ENCODE results near the gene DIPK2B. TPM values are rescaled to one million over a fixed set of nuclear protein-coding genes. Genes with fewer than 3 reads are reported as not detected.

Gene DIPK2B
- total and polyA plus RNA-seq, 7 donors: 0.69 to 12.7 (median 4.5) TPM

DNA sequence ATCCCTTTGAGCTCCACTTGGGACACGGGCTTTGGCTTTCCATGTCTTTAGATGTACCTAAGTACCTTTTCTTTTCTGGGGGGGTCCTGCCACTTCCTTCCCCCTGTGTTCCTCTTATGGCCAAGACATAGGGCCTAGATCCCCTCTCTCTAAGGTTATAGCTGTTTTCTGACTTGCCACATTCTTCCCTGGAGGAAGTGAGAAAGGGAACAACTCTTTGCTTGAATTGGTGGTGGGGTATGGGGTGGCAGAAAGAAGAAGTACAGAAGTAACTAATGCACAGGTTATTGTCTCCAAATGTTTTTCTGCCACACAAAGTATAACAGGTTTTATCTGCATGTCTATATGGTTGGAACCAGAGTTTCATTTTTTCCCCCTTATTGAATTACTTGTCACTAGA, 29.7 kb upstream of the DIPK2B start:
- TF ChIP-seq, protein P1, sequence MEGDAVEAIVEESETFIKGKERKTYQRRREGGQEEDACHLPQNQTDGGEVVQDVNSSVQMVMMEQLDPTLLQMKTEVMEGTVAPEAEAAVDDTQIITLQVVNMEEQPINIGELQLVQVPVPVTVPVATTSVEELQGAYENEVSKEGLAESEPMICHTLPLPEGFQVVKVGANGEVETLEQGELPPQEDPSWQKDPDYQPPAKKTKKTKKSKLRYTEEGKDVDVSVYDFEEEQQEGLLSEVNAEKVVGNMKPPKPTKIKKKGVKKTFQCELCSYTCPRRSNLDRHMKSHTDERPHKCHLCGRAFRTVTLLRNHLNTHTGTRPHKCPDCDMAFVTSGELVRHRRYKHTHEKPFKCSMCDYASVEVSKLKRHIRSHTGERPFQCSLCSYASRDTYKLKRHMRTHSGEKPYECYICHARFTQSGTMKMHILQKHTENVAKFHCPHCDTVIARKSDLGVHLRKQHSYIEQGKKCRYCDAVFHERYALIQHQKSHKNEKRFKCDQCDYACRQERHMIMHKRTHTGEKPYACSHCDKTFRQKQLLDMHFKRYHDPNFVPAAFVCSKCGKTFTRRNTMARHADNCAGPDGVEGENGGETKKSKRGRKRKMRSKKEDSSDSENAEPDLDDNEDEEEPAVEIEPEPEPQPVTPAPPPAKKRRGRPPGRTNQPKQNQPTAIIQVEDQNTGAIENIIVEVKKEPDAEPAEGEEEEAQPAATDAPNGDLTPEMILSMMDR (IDR thresholded peaks at IDR 0.05): no peak
- TF ChIP-seq EP300 (IDR thresholded peaks at IDR 0.05): no peak
- Histone ChIP-seq H3K27ac (no peak overlapping the region), H3K9me3 (no peaks in the 10 kb centered on the region), H3K4me3 (no peak overlapping the region), H3K36me3 (no peaks in the 10 kb centered on the region), H3K4me1 (no peaks in the 10 kb centered on the region), H3K27me3 (no peaks in the 10 kb centered on the region)
- no peak for DNase-seq
- 58 to 90% methylated on average over 1 of the region's 1 CpG for WGBS, 2 donors
- intact Hi-C loops (cut with DNase I): no loop called here

DNA sequence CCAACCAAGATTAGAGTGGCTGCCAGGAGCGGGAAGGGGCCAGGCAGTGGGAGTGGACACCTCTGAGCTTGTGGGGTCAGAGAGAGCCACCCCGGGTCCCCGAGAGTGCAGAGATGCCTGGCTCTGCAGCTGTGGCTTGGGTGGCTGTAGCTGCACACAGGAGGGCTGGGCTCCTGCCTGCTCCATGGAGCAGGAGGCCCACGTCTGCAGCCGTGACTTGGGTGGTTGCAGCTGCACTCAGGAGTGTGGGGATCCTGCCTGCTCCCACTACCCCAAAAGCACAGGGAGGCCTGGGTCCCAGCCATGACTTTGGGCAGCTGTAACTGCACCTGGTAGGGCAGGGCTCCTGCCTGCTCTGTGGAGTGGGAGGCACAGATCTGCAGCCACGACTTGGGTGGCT, 28.7 kb upstream of the DIPK2B start:
- Histone ChIP-seq H3K9me3 (no peaks in the 10 kb centered on the region), H3K27me3 (no peaks in the 10 kb centered on the region), H3K27ac (no peak overlapping the region), H3K36me3 (no peaks in the 10 kb centered on the region), H3K4me1 (no peaks in the 10 kb centered on the region), H3K4me3 (no peak overlapping the region)
- no peak for DNase-seq
- TF ChIP-seq POLR2AphosphoS5 (IDR thresholded peaks at IDR 0.05): no peak
- no peak for TF ChIP-seq POLR2A (IDR thresholded peaks at IDR 0.05)
- TF ChIP-seq, protein P1 (IDR thresholded peaks at IDR 0.05): no peak
- TF ChIP-seq EP300 (IDR thresholded peaks at IDR 0.05): no peak
- intact Hi-C loops (cut with DNase I): no loop called here
- WGBS, 2 donors: 86 to 93% methylated on average over 6 of the region's 6 CpGs

GRCh38 chrX:45228126-45228525, 27.4 kb upstream of the DIPK2B start:
- WGBS, 2 donors: 86 to 92% methylated on average over 4 of the region's 4 CpGs
- Histone ChIP-seq H3K4me3 (no peak overlapping the region), H3K27me3 (no peaks in the 10 kb centered on the region), H3K36me3 (no peaks in the 10 kb centered on the region), H3K27ac (no peak overlapping the region), H3K9me3 (no peaks in the 10 kb centered on the region), H3K4me1 (no peaks in the 10 kb centered on the region)
- intact Hi-C loops (cut with DNase I): no loop called here
- no peak for DNase-seq
- TF ChIP-seq POLR2A (IDR thresholded peaks at IDR 0.05): no peak
- no peak for TF ChIP-seq POLR2AphosphoS5 (IDR thresholded peaks at IDR 0.05)
- no peak for TF ChIP-seq EP300 (IDR thresholded peaks at IDR 0.05)
- TF ChIP-seq, protein P1 (IDR thresholded peaks at IDR 0.05): no peak

- no peaks in the 10 kb centered on the region for H3K27me3 ChIP-seq
- intact Hi-C loops (cut with DNase I): no loop called here
- H3K4me1 ChIP-seq: no peaks in the 10 kb centered on the region
- TF ChIP-seq, protein P1 (IDR thresholded peaks at IDR 0.05): no peak
- TF ChIP-seq EP300 (IDR thresholded peaks at IDR 0.05): no peak
- TF ChIP-seq POLR2AphosphoS5 (IDR thresholded peaks at IDR 0.05): no peak
- no peak for TF ChIP-seq POLR2A (IDR thresholded peaks at IDR 0.05)
- no peak overlapping the region for H3K4me3 ChIP-seq
- no peak overlapping the region for H3K27ac ChIP-seq
- H3K36me3 ChIP-seq: no peaks in the 10 kb centered on the region
- no peak for DNase-seq
- H3K9me3 ChIP-seq: peaks cover 0 to 3% (median 0%) of the 10 kb centered on the region in 4 donors
Measured at GRCh38 chrX:45208121-45208856, 7.6 kb upstream of the DIPK2B start.

DNA sequence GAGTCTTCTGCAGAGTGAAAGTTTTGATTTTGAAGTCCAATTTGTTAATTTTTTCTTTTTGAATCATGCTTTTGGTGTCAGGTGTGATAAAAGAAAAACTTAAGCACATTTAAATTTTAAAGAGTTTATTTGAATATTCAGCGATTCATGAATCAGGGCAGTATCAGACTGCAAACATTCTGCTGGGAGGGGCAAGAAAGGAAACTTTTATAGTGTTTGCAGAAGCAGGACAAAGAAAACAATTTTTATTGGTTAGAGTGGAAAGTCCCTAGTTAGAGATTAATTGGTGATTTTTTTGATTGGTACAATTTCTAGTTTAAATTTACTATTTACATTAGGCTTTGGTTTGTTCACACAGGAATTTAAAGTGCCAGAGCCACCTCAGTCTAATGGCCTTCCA, 1.5 kb upstream of the DIPK2B start:
- H3K4me3 ChIP-seq: no peak overlapping the region
- TF ChIP-seq POLR2A (IDR thresholded peaks at IDR 0.05) (no peak), POLR2AphosphoS5 (IDR thresholded peaks at IDR 0.05) (no peak), EP300 (IDR thresholded peaks at IDR 0.05) (no peak)
- TF ChIP-seq, protein P1 (IDR thresholded peaks at IDR 0.05): no peak
- peaks cover 0 to 3% (median 0%) of the 10 kb centered on the region in 4 donors for H3K9me3 ChIP-seq
- no peaks in the 10 kb centered on the region for H3K27me3 ChIP-seq
- peak overlapping the region in 1 of 4 donors; percentile 32 for H3K27ac ChIP-seq
- intact Hi-C loops (cut with DNase I): no loop called here
- H3K36me3 ChIP-seq: no peaks in the 10 kb centered on the region
- WGBS, 2 donors: 10 to 63% methylated on average over 1 of the region's 1 CpG
- H3K4me1 ChIP-seq: no peaks in the 10 kb centered on the region
- DNase-seq: no peak
